Psoas muscle (tissue), 8 donors: ENCODE data around the gene QRFP. TPM values are rescaled to one million over a fixed set of nuclear protein-coding genes. Genes with fewer than 3 reads are reported as not detected.
A peak's percentile ranks its signal among the peaks of the same experiment; 100 is the strongest.

Experiments used
- ATAC-seq, 4 donors: fragments of 200-7000 bp; cut with Tn5 transposase; one replicate each; pipeline ENCODE4 v1.9.1; 2020; ENCODE audit warnings: moderate library complexity in 3 of 4, mild to moderate bottlenecking in 2 of 4
- DNase-seq, 2 donors: peaks; one replicate each; pipeline ENCODE4 v3.0.0-alpha.2; 2020
- H3K27ac ChIP-seq: fragments of 200-600 bp; one replicate; pipeline ENCODE4 v1.8.0; 2022
- H3K27me3 ChIP-seq, 3 donors: fragments of 200-600 bp in 1 of 3; one replicate each; pipeline versions ENCODE4 v1.6.1 to v1.8.0; 2013 to 2022; ENCODE audit warnings: low read length in 2 of 3, mild to moderate bottlenecking in 2 of 3, moderate library complexity in 1 of 3; ENCODE audit not compliant: insufficient read depth in 3 of 3
- H3K36me3 ChIP-seq, 2 donors: fragments of 200-600 bp in 1 of 2; one replicate each; pipeline versions ENCODE4 v1.6.1 to v1.8.0; 2013 to 2022; ENCODE audit warnings: low read depth in 1 of 2, mild to moderate bottlenecking in 1 of 2, moderate library complexity in 1 of 2; ENCODE audit not compliant: insufficient read depth in 1 of 2
- H3K4me1 ChIP-seq: fragments of 200-600 bp; one replicate; pipeline ENCODE4 v1.8.0; 2022
- H3K4me3 ChIP-seq: fragments of 200-600 bp; one replicate; pipeline ENCODE4 v1.8.0; 2022; ENCODE audit warnings: mild to moderate bottlenecking
- H3K9me3 ChIP-seq: fragments of 200-600 bp; one replicate; pipeline ENCODE4 v1.8.0; 2022
- WGBS, 3 donors: extraction: QIAGEN DNeasy Blood & Tissue Kit; methylation state at CpG; one replicate each; pipeline versions ENCODE4 v1.1.6 to v1.1.7; 2013; 5-methylcytosine and 5-hydroxymethylcytosine counted together
- intact Hi-C, 2 donors: fragments of 100-400 bp; cut with DNase I; formaldehyde crosslinking; loops; one replicate each; pipeline versions ENCODE4 v1.11.0 to v1.14.2; 2022
- polyA plus RNA-seq, 3 donors: library from polyadenylated mRNA; stranded (reverse); fragments of 200-250 nt; gene quantifications; one replicate each; pipeline ENCODE4 v1.2.3, GENCODE V29; 2013
- total RNA-seq, 4 donors: library from RNA; stranded (reverse); fragmentation: NEBNext Ultra II Directional in 2 of 4; extraction: Animal tissue kit (Norgen Biotek cat#: 25700) in 2 of 4; gene quantifications; one replicate each; pipeline versions ENCODE4 v1.2.1 to v1.2.4, GENCODE V29; 2021 to 2023
- TF ChIP-seq, protein P1 (sequence below): fragments of 200-600 bp; IDR thresholded peaks from one replicate; pipeline ENCODE4 v1.8.0; 2022; ENCODE audit warnings: antibody characterized with exemption
- donor health status: healthy with polysubstance abuse.
- donor health status: DM: no; HTN: no; CAD: no; lungs with moderate emphysema.
- donor health status: Bipolar disorder and iron deficiency.
- donor health status: healthy.
- donor health status: DM: yes; HTN: yes; CAD: no.
- donor health status: DM: no; HTN: no; CAD: no.
- donor health status: DM: no; HTN: no; CAD: no.
- donor health status: DM: yes; HTN: yes; CAD: no.

QRFP gene
- total and polyA plus RNA-seq, 7 donors = 0.01 to 0.03 TPM; not detected in 5

DNA sequence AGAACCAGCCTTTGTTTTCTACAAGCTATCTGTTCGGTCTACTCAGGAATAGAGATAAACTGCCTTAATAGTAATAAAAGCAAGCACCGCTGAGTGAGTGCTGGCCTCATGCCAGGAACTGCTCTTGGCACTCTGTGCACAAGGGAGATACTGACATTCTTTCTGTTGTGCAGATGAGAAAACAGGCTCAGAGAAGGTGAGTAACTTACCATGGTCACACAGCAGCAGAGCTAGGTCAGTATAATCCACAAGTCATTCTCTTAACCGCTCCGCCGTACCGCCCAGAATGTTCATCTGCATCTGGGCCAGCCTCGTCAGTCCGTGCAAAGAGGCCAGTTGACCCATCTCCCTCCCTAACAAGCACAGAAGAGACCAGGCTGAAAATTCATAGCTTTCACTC lies 27.4 kb downstream of the QRFP start:
- intact Hi-C loops = loop anchor here in 1 of 2 donors (5.0 kb wide), 1 partner anchor 73 kb away; no protein-coding TSS in a partner anchor
- H3K4me1 ChIP-seq = peaks cover 42% of the 10 kb centered on the region
- peaks cover 5 to 53% of the 10 kb centered on the region in 2 donors for H3K36me3 ChIP-seq
- ATAC-seq (no peak), DNase-seq (peak; percentile 65 to 70)
- TF ChIP-seq, protein P1, sequence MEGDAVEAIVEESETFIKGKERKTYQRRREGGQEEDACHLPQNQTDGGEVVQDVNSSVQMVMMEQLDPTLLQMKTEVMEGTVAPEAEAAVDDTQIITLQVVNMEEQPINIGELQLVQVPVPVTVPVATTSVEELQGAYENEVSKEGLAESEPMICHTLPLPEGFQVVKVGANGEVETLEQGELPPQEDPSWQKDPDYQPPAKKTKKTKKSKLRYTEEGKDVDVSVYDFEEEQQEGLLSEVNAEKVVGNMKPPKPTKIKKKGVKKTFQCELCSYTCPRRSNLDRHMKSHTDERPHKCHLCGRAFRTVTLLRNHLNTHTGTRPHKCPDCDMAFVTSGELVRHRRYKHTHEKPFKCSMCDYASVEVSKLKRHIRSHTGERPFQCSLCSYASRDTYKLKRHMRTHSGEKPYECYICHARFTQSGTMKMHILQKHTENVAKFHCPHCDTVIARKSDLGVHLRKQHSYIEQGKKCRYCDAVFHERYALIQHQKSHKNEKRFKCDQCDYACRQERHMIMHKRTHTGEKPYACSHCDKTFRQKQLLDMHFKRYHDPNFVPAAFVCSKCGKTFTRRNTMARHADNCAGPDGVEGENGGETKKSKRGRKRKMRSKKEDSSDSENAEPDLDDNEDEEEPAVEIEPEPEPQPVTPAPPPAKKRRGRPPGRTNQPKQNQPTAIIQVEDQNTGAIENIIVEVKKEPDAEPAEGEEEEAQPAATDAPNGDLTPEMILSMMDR = no peak
- H3K27ac ChIP-seq = no peak overlapping the region
- 70 to 82% (median 80%) methylated on average over 8 of the region's 8 CpGs for WGBS, 3 donors
- no peaks in the 10 kb centered on the region for H3K9me3 ChIP-seq
- no peaks in the 10 kb centered on the region for H3K27me3 ChIP-seq
- no peak overlapping the region for H3K4me3 ChIP-seq

DNA sequence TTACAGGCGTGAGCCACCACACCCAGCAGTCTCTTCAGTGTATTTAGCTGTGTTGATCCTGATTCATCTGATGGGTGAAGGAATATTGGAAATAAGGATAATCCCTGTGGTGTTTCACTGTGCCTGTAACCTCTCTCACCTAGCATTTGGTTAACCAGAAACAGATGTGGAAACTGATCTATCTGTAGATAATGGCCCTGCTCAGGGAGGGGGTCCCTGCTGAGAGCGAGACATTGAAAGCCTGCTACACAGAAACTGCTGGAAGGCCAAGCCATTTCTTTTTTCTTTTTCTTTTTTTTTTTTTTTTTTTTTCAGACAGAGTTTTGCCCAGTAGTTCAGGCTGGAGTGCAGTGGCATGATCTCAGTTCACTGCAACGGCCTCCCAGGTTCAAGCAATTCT lies 28.4 kb downstream of the QRFP start:
- H3K36me3 ChIP-seq = peaks cover 5 to 53% of the 10 kb centered on the region in 2 donors

DNA sequence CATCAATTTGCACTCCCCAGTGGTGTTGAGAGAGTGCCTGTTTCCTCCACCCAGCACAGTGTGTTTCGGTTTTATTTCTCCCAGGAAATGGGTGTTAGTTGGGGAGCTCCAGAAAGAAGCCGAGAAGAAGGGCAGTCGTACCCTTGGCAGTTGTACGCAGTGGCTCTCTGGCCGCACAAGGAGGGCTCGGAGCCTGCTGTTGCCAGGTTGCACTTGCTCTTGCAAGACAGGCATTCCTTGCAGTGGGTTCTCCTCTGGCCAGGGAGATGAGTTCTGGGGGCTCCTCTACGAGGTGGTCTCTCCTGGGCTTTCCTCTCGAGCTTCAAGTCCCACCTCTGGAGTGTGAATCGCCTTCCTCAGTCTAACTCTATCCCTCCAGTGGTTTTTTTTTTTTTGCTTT lies 29.1 kb downstream of the QRFP start:
- DNase-seq (no peak), ATAC-seq (no peak)

More for the DNA sequence above, 28.4 kb downstream of the QRFP start:
- ATAC-seq (no peak), DNase-seq (no peak)
- Histone ChIP-seq H3K27me3 (no peaks in the 10 kb centered on the region), H3K9me3 (no peaks in the 10 kb centered on the region), H3K27ac (no peak overlapping the region), H3K4me3 (no peak overlapping the region), H3K4me1 (peaks cover 37% of the 10 kb centered on the region)
- TF ChIP-seq, protein P1 = no peak
- 91 to 95% (median 94%) methylated on average over 3 of the region's 3 CpGs for WGBS, 3 donors
- intact Hi-C loops = loop anchor here in 1 of 2 donors (5.0 kb wide), 1 partner anchor 74 kb away; no protein-coding TSS in a partner anchor

DNA sequence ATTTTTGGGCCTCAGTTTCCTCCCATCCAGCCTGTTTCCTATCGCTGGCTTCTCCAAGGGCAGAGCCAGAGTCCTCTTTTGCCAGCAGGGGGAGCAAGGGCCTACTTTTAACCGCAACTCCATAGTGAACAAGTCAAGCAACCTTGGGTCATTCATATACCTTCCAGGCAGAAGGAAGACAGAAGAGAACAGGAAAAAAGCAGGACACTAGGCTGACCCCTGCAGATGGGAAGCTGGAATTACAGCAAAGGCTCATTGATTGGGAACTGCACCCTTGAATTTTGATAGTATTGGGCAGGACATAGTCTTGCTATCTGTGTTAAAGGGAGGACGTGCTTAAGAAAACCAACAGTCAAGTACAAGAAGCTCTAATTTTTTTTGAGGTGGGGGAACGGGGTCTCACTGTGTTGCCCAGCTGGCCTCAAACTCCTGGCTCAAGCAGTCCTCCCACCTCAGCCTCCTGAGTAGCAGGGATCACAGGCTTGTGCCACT lies 30.1 kb downstream of the QRFP start:
- Histone ChIP-seq H3K4me3 (no peak overlapping the region), H3K9me3 (no peaks in the 10 kb centered on the region), H3K36me3 (peaks cover 3 to 50% of the 10 kb centered on the region in 2 donors), H3K27ac (no peak overlapping the region), H3K4me1 (peaks cover 29% of the 10 kb centered on the region), H3K27me3 (no peaks in the 10 kb centered on the region)
- intact Hi-C loops = loop anchor here (2.0 to 5.0 kb wide), 3 partner anchors 72 to 160 kb away; partner anchors contain the start of gene FIBCD1 (in 1 of the 2)
- 49 to 64% (median 53%) methylated on average over 4 of the region's 4 CpGs for WGBS, 3 donors
- ATAC-seq = peak; percentile 71 to 85 (median 78)
- DNase-seq = peak; percentile 59 to 72
- TF ChIP-seq, protein P1 = peak; percentile 67

More for the DNA sequence above, 29.1 kb downstream of the QRFP start:
- Histone ChIP-seq H3K4me1 (peaks cover 30% of the 10 kb centered on the region), H3K4me3 (no peak overlapping the region), H3K27ac (no peak overlapping the region), H3K9me3 (no peaks in the 10 kb centered on the region), H3K36me3 (peaks cover 5 to 53% of the 10 kb centered on the region in 2 donors), H3K27me3 (no peaks in the 10 kb centered on the region)
- 85 to 96% (median 87%) methylated on average over 9 of the region's 9 CpGs for WGBS, 3 donors
- TF ChIP-seq, protein P1 = no peak
- intact Hi-C loops = loop anchor here (2.0 to 5.0 kb wide), 3 partner anchors 71 to 161 kb away; partner anchors contain the start of gene FIBCD1 (in 1 of the 2)
